NAMALWA (cell line): ENCODE results near the gene POSTN.

Source experiments
- DNase-seq: peaks from one replicate; pipeline ENCODE4 v3.0.0-alpha.2; 2015; ENCODE audit warnings: low spot score

POSTN gene

GRCh38 chr13:37598597-37598996 lies at the start of gene POSTN:
Gene POSTN, minus strand, starts transcription at chr13:37598768. Its CDS starts 42 bp downstream, at chr13:37598726.
- no peak for DNase-seq

- DNase-seq = no peak
Observed at GRCh38 chr13:37647031-37647650, 48.6 kb upstream of the POSTN start.

- DNase-seq = no peak
Observed at GRCh38 chr13:37646531-37646930, 48.0 kb upstream of the POSTN start.

- no peak for DNase-seq
Observed at GRCh38 chr13:37645181-37645740, 46.7 kb upstream of the POSTN start.

GRCh38 chr13:37641391-37641790 lies 42.8 kb upstream of the POSTN start:
- no peak for DNase-seq

GRCh38 chr13:37640499-37640898 lies 41.9 kb upstream of the POSTN start:
- peak; percentile 58 for DNase-seq

- no peak for DNase-seq
Observed at GRCh38 chr13:37636701-37637100, 38.1 kb upstream of the POSTN start.

GRCh38 chr13:37632294-37632693 lies 33.7 kb upstream of the POSTN start:
- DNase-seq = no peak

- DNase-seq = no peak
Observed at GRCh38 chr13:37627428-37627827, 28.9 kb upstream of the POSTN start.

GRCh38 chr13:37621811-37622361 lies 23.3 kb upstream of the POSTN start:
- no peak for DNase-seq

GRCh38 chr13:37618554-37618953 lies 20.0 kb upstream of the POSTN start:
- no peak for DNase-seq

GRCh38 chr13:37617173-37617572 lies 18.6 kb upstream of the POSTN start:
- DNase-seq = no peak

GRCh38 chr13:37616131-37616530 lies 17.6 kb upstream of the POSTN start:
- DNase-seq = no peak

- DNase-seq = no peak
Observed at GRCh38 chr13:37615276-37615675, 16.7 kb upstream of the POSTN start.

GRCh38 chr13:37613638-37614037 lies 15.1 kb upstream of the POSTN start:
- DNase-seq = no peak

GRCh38 chr13:37613236-37613635 lies 14.7 kb upstream of the POSTN start:
- no peak for DNase-seq

- DNase-seq = peak; percentile 33
Observed at GRCh38 chr13:37608750-37609339, 10.3 kb upstream of the POSTN start.

- peak; percentile 43 for DNase-seq
Observed at GRCh38 chr13:37602733-37603381, 4.3 kb upstream of the POSTN start.

GRCh38 chr13:37601648-37602440 lies 3.3 kb upstream of the POSTN start:
- no peak for DNase-seq

- DNase-seq = no peak
Observed at GRCh38 chr13:37599519-37599918, 951 bp upstream of the POSTN start.

- DNase-seq = no peak
Observed at GRCh38 chr13:37597477-37598025, 1.0 kb downstream of the POSTN start.

- DNase-seq = no peak
Observed at GRCh38 chr13:37596805-37597204, 1.8 kb downstream of the POSTN start.
